Neural progenitor cell (in vitro differentiated cells): ENCODE measurements around the gene RAB36.

Experiments
- EZH2 ChIP-seq: fragments of 200-600 bp; sonication (generic); IDR thresholded peaks from 2 replicates; pipeline ENCODE4 v1.6.1; 2017; ENCODE audit warnings: antibody characterized with exemption, mild to moderate bottlenecking, moderate library complexity
- EZH2phosphoT487 ChIP-seq: fragments of 200-600 bp; sonication (generic); IDR thresholded peaks from 2 replicates; pipeline ENCODE4 v1.6.1; 2017; ENCODE audit warnings: antibody characterized with exemption
- TF ChIP-seq, protein P1 (sequence below): fragments of 200-600 bp; sonication (generic); IDR thresholded peaks from 2 replicates; pipeline ENCODE4 v1.5.1; 2017; ENCODE audit warnings: antibody characterized with exemption, mild to moderate bottlenecking

DNA sequence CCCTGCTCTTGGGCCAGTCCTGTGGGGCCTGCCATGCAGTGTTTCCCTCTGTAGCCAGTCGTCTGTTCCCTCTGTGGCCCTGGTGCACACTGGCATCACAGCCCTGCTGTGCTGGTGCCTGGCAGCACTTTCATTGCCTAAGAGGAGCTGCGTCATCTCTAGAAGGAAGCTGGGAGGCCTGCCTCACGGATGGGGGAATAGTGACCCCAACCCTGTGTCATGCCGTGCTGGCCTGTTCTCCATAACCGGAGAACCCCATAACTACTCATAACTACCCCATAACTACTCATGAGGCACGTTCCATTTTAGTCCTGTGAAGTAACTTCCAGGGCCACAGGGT, 14.0 kb downstream of the RAB36 start:
- TF ChIP-seq, protein P1, sequence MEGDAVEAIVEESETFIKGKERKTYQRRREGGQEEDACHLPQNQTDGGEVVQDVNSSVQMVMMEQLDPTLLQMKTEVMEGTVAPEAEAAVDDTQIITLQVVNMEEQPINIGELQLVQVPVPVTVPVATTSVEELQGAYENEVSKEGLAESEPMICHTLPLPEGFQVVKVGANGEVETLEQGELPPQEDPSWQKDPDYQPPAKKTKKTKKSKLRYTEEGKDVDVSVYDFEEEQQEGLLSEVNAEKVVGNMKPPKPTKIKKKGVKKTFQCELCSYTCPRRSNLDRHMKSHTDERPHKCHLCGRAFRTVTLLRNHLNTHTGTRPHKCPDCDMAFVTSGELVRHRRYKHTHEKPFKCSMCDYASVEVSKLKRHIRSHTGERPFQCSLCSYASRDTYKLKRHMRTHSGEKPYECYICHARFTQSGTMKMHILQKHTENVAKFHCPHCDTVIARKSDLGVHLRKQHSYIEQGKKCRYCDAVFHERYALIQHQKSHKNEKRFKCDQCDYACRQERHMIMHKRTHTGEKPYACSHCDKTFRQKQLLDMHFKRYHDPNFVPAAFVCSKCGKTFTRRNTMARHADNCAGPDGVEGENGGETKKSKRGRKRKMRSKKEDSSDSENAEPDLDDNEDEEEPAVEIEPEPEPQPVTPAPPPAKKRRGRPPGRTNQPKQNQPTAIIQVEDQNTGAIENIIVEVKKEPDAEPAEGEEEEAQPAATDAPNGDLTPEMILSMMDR, result no peak
- TF ChIP-seq EZH2 (no peak), EZH2phosphoT487 (no peak)
